K562 (cell line): ENCODE measurements around the gene SLC24A4. TPM values are rescaled to one million over a fixed set of nuclear protein-coding genes. Genes with fewer than 3 reads are reported as not detected.

Experiments
- ATAC-seq: fragments of 200-7000 bp; cut with Tn5 transposase; 3 replicates; pipeline ENCODE4 v1.9.1; 2020; ENCODE audit warnings: moderate library complexity
- BruUV-seq: library from RNA; stranded (reverse); fragments of 400-500 nt; replicated peaks from 2 replicates; lab custom pipeline; 2021; lab: Mats Ljungman, UMichigan
- CTCF ChIA-PET: fragments of 300-600 bp; formaldehyde crosslinking; extraction: SDS; loops from one replicate; lab custom pipeline; 2021; ENCODE audit warnings: low intra/inter-chr PET ratio; lab: Yijun Ruan, JAX
- POLR2A ChIA-PET: fragments of 300-600, 350-650 bp; sonication (Branson Sonifier 250); formaldehyde crosslinking; extraction: SDS; loops from one replicate; lab custom pipeline; 2021; ENCODE audit warnings: antibody characterized with exemption, inconsistent platforms; lab: Yijun Ruan, JAX
- DNase-seq, 4 experiments: peaks; one replicate each; pipeline versions ENCODE4 v3.0.0 to v3.0.0-alpha.2; 2011 to 2018; ENCODE audit warnings: low spot score in 3 of 4, mixed read lengths in 3 of 4; ENCODE audit errors: extremely low read depth in 1 of 4
- FAIRE-seq: peaks from 2 replicates; lab custom pipeline; 2011; peaks lifted over from hg19 to GRCh38; lab: Jason Lieb, UNC
- H2AFZ ChIP-seq: 2 replicates; pipeline ENCODE4 v1.6.0; 2011; ENCODE audit warnings: low read depth, low read length, control low read depth, inconsistent platforms
- H3K27ac ChIP-seq: fragments of 200-600 bp; 3 replicates; pipeline ENCODE4 v1.8.0; 2011; ENCODE audit warnings: low read depth, mild to moderate bottlenecking, control low read depth, inconsistent platforms, low read length, moderate library complexity, mixed read lengths; ENCODE audit errors: extremely low read depth
- H3K27me3 ChIP-seq, 2 experiments: fragments of 300-600 bp in 1 of 2; 2 replicates in 1 of 2; 3 replicates in 1 of 2; pipeline versions ENCODE4 v1.6.0 to v1.8.0; 2011; ENCODE audit warnings: inconsistent platforms in 2 of 2, low read length in 2 of 2, mild to moderate bottlenecking in 1 of 2, mixed read lengths in 1 of 2, moderate library complexity in 1 of 2; ENCODE audit not compliant: control insufficient read depth in 2 of 2, insufficient read depth in 2 of 2
- H3K36me3 ChIP-seq: fragments of 300-600 bp; 3 replicates; pipeline ENCODE4 v1.8.0; 2011; ENCODE audit warnings: mild to moderate bottlenecking, low read length, inconsistent platforms; ENCODE audit not compliant: control insufficient read depth, insufficient read depth
- H3K4me1 ChIP-seq, 2 experiments: fragments of 200-600 bp in 1 of 2; replicated peaks in 1 of 2; 2 replicates in 1 of 2; 3 replicates in 1 of 2; pipeline versions ENCODE4 v1.5.1 to v1.8.0; 2011; ENCODE audit warnings: inconsistent platforms in 2 of 2, low read length in 2 of 2, mild to moderate bottlenecking in 1 of 2, mixed read lengths in 1 of 2, moderate library complexity in 1 of 2; ENCODE audit not compliant: control insufficient read depth in 2 of 2, insufficient read depth in 2 of 2
- H3K4me2 ChIP-seq: 2 replicates; pipeline ENCODE4 v1.6.1; 2011; ENCODE audit warnings: low read length, control low read depth, inconsistent platforms, mixed read lengths; ENCODE audit not compliant: insufficient read depth
- H3K4me3 ChIP-seq: fragments of 200-600 bp; sonication (generic), shearing (Covaris generic); 2 replicates; pipeline ENCODE4 v1.5.1; 2016; ENCODE audit warnings: control low read depth, inconsistent platforms
- H3K79me2 ChIP-seq: fragments of 200-600 bp; 3 replicates; pipeline ENCODE4 v1.8.0; 2011; ENCODE audit warnings: low read length, inconsistent platforms; ENCODE audit not compliant: control insufficient read depth, insufficient read depth
- H3K9ac ChIP-seq, 2 experiments: 2 replicates each; pipeline versions ENCODE4 v1.6.0 to v1.6.1; 2011; ENCODE audit warnings: low read depth in 2 of 2, low read length in 2 of 2, control low read depth in 1 of 2, inconsistent platforms in 1 of 2, mild to moderate bottlenecking in 1 of 2, mixed read lengths in 1 of 2; ENCODE audit not compliant: insufficient read depth in 1 of 2
- H3K9me1 ChIP-seq: one replicate; pipeline ENCODE4 v1.6.0; 2011; ENCODE audit warnings: inconsistent platforms, mild to moderate bottlenecking, low read length, moderate library complexity; ENCODE audit not compliant: control insufficient read depth, insufficient read depth
- H3K9me3 ChIP-seq: replicated peaks from 2 replicates; pipeline ENCODE4 v1.5.1; 2011; ENCODE audit warnings: low read depth, low read length, inconsistent platforms; ENCODE audit not compliant: control insufficient read depth, insufficient read depth
- H4K20me1 ChIP-seq: replicated peaks from 2 replicates; pipeline ENCODE4 v1.6.1; 2011; ENCODE audit warnings: low read length, inconsistent platforms, mixed read lengths; ENCODE audit not compliant: control insufficient read depth, insufficient read depth
- CHAMP1 ChIP-seq: fragments of 450-650 bp; IDR thresholded peaks from 2 replicates; pipeline ENCODE4 v1.6.1; 2016; ENCODE audit warnings: mild to moderate bottlenecking
- FOXM1 ChIP-seq, 2 experiments: fragments of 450-650 bp in 1 of 2; sonication (generic) in 1 of 2; formaldehyde crosslinking in 1 of 2; IDR thresholded peaks; 2 replicates each; pipeline versions ENCODE4 v1.6.1 to v1.9.0; 2017 to 2022; ENCODE audit warnings: low read depth in 2 of 2, mild to moderate bottlenecking in 2 of 2, missing genetic modification reagents in 1 of 2, moderate library complexity in 1 of 2
- IRF1 ChIP-seq: sonication (generic); formaldehyde crosslinking; IDR thresholded peaks from 2 replicates; pipeline ENCODE4 v1.8.0; 2022; ENCODE audit warnings: missing genetic modification reagents, mild to moderate bottlenecking, borderline replicate concordance
- NCOA4 ChIP-seq: fragments of 450-650 bp; IDR thresholded peaks from 2 replicates; pipeline ENCODE4 v1.6.1; 2018; ENCODE audit warnings: mild to moderate bottlenecking; ENCODE audit not compliant: partially characterized antibody
- NFIC ChIP-seq: fragments of 450-650 bp; IDR thresholded peaks from 2 replicates; pipeline ENCODE4 v1.6.1; 2017; ENCODE audit warnings: mild to moderate bottlenecking, inconsistent platforms
- WGBS: fragments of 100-300 bp; shearing (Covaris generic); methylation state at CpG from one replicate; pipeline ENCODE4 v1.1.6; 2016; ENCODE audit warnings: low coverage, mixed read lengths; ENCODE audit not compliant: insufficient coverage; ENCODE audit errors: missing lambda C conversion rate; 5-methylcytosine and 5-hydroxymethylcytosine counted together
- in situ Hi-C: fragments of 300-500 bp; cut with MboI; formaldehyde crosslinking; loops from 4 replicates; pipeline ENCODE4 v1.15.0; 2018; ENCODE audit warnings: inconsistent platforms, mixed read lengths
- intact Hi-C: fragments of 100-400 bp; cut with micrococcal nuclease; formaldehyde crosslinking; loops from 2 replicates; pipeline ENCODE4 v1.14.2; 2022
- polyA plus RNA-seq, 8 experiments: library from polyadenylated mRNA; depleted of rRNA in 4 of 8; stranded (reverse) in 5 of 8; unstranded in 3 of 8; fragments of >200 nt; fragmentation: Nextera tagmentation in 2 of 8; fragmentation: Illumina TruSeq in 1 of 8; extraction: Ambion mirVana in 2 of 8; extraction: Trizol in 1 of 8; gene quantifications; 2 replicates each; pipeline versions ENCODE4 v1.2.1 to v1.2.3, GENCODE V29; 2011 to 2014; ENCODE audit warnings: inconsistent platforms in 1 of 8, missing spikeins in 1 of 8
- total RNA-seq, 7 experiments: library from RNA; depleted of rRNA in 6 of 7; stranded (reverse); fragments of >200 nt in 6 of 7; fragmentation: Illumina TruSeq in 2 of 7; extraction: Trizol in 2 of 7; gene quantifications; 2 replicates each; pipeline versions ENCODE4 v1.2.1 to v1.2.3, GENCODE V29; 2011 to 2021; ENCODE audit warnings: low replicate concordance in 1 of 7

SLC24A4 gene
- total and polyA plus RNA-seq, 9 of the 15 experiments (the other 6 are each of a cell fraction or from before 2014, with no cell fraction given): not detected

DNA sequence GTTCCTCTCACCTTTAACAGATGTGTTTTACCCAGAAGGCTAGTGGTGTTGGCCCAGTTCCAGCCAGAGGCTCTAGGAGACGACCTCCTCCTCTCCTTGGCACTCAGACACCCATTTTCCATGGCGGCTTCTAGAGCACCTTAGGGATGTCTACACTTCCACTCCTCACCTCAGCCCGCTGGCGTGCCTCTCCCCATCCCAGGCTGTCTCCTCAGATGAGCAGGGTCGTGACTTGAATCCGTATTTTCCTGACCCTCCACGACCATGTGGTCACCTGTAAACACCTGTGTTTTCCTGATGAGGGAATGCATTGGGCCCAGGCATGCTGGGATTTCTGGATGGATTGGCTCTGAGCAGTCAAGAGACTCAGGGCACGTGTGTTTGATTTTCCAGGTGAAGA lies 168.8 kb downstream of the SLC24A4 start:
- in situ Hi-C loops: no loop called here

More for the DNA sequence above, 168.8 kb downstream of the SLC24A4 start:
- no peak overlapping the region for H3K4me3 ChIP-seq
- FAIRE-seq: no peak
- intact Hi-C loops: no loop called here
- H3K4me2 ChIP-seq: no peak overlapping the region
- no peaks in the 10 kb centered on the region for H3K36me3 ChIP-seq
- H3K9me1 ChIP-seq: no peaks in the 10 kb centered on the region
- no peak overlapping the region for H3K9ac ChIP-seq
- no peaks in the 10 kb centered on the region for H3K79me2 ChIP-seq
- no peaks in the 10 kb centered on the region for H3K4me1 ChIP-seq
- H3K27ac ChIP-seq: no peak overlapping the region
- whole genome bisulfite sequencing: 3% methylated on average over 6 of the region's 8 CpGs
- ChIA-PET CTCF (no interaction called here), POLR2A (no interaction called here)
- no peak for DNase-seq
- no peaks in the 10 kb centered on the region for H4K20me1 ChIP-seq
- no TSS peak for BruUV-seq
- H2AFZ ChIP-seq: no peak overlapping the region
- ATAC-seq: no peak
- peaks cover 3 to 45% of the 10 kb centered on the region in 2 experiments; a peak in 4 of 5 replicates for H3K27me3 ChIP-seq
- TF ChIP-seq CHAMP1: no peak
- 0 out of 2 replicates have a peak, but pooled peaks have one; percentile 23 for TF ChIP-seq NFIC
- TF ChIP-seq FOXM1 (IDR thresholded peaks at IDR 0.05; ENCODE audit: low read depth): no peak
- no peak for TF ChIP-seq FOXM1 (CRISPR knock-in tag; IDR thresholded peaks at IDR 0.05; ENCODE audit: low read depth)
- no peak for TF ChIP-seq NCOA4
- no peak for TF ChIP-seq IRF1
- no peaks in the 10 kb centered on the region for H3K9me3 ChIP-seq
